GM08714 (cell line): ENCODE measurements around the gene STXBP6.

Experiments
- H3K4me3 ChIP-seq: fragments of 200-500 bp; sonication (Bioruptor generic); 2 replicates; pipeline ENCODE4 v1.5.1; 2014; ENCODE audit warnings: mild to moderate bottlenecking, low read length, inconsistent platforms
- ZNF274 ChIP-seq: IDR thresholded peaks from 2 replicates; pipeline ENCODE4 v1.6.1; 2012; ENCODE audit warnings: mild to moderate bottlenecking, low read depth, low read length

The STXBP6 gene

GRCh38 chr14:25041898-25042297, 8.0 kb downstream of the STXBP6 start:
- H3K4me3 ChIP-seq = no peak overlapping the region
- TF ChIP-seq ZNF274 = no peak

- no peak overlapping the region for H3K4me3 ChIP-seq
- TF ChIP-seq ZNF274 = no peak
Measured at GRCh38 chr14:25041484-25041883, 8.5 kb downstream of the STXBP6 start.

- H3K4me3 ChIP-seq = no peak overlapping the region
- no peak for TF ChIP-seq ZNF274
Measured at GRCh38 chr14:25039933-25040332, 10.0 kb downstream of the STXBP6 start.

- TF ChIP-seq ZNF274 = no peak
- H3K4me3 ChIP-seq = no peak overlapping the region
Measured at GRCh38 chr14:25038044-25038668, 11.8 kb downstream of the STXBP6 start.

- no peak for TF ChIP-seq ZNF274
- H3K4me3 ChIP-seq = no peak overlapping the region
Measured at GRCh38 chr14:25037032-25037431, 12.9 kb downstream of the STXBP6 start.

GRCh38 chr14:25034803-25035681, 14.9 kb downstream of the STXBP6 start:
- TF ChIP-seq ZNF274 = no peak
- no peak overlapping the region for H3K4me3 ChIP-seq

- TF ChIP-seq ZNF274 = no peak
- H3K4me3 ChIP-seq = no peak overlapping the region
Measured at GRCh38 chr14:25033358-25033757, 16.6 kb downstream of the STXBP6 start.

GRCh38 chr14:25032092-25032784, 17.7 kb downstream of the STXBP6 start:
- no peak overlapping the region for H3K4me3 ChIP-seq
- TF ChIP-seq ZNF274 = no peak

- TF ChIP-seq ZNF274 = no peak
- no peak overlapping the region for H3K4me3 ChIP-seq
Measured at GRCh38 chr14:25026476-25027137, 23.3 kb downstream of the STXBP6 start.

- no peak overlapping the region for H3K4me3 ChIP-seq
- no peak for TF ChIP-seq ZNF274
Measured at GRCh38 chr14:25019892-25020291, 30.1 kb downstream of the STXBP6 start.

GRCh38 chr14:25017562-25017961, 32.4 kb downstream of the STXBP6 start:
- no peak for TF ChIP-seq ZNF274
- H3K4me3 ChIP-seq = no peak overlapping the region

GRCh38 chr14:25015761-25016160, 34.2 kb downstream of the STXBP6 start:
- H3K4me3 ChIP-seq = no peak overlapping the region
- TF ChIP-seq ZNF274 = no peak

GRCh38 chr14:25014440-25014839, 35.5 kb downstream of the STXBP6 start:
- TF ChIP-seq ZNF274 = no peak
- H3K4me3 ChIP-seq = no peak overlapping the region

- no peak overlapping the region for H3K4me3 ChIP-seq
- TF ChIP-seq ZNF274 = no peak
Measured at GRCh38 chr14:25011095-25011494, 38.9 kb downstream of the STXBP6 start.
